GM19438 (cell line): Measurements from ENCODE around the gene PTCRA.
A peak's percentile ranks its signal among the peaks of the same experiment; 100 is the strongest.
"Not testable (repeated sequence)": the region's sequence is repeated elsewhere in the genome, so short reads cannot be mapped to it uniquely, and the experiment has no call there.

Source experiments
- ATAC-seq: cut with Tn5 transposase; IDR thresholded peaks from one replicate; pipeline ENCODE4 v1.9.1; 2021; ENCODE audit warnings: low read depth; ENCODE audit not compliant: unreplicated experiment

PTCRA gene

DNA sequence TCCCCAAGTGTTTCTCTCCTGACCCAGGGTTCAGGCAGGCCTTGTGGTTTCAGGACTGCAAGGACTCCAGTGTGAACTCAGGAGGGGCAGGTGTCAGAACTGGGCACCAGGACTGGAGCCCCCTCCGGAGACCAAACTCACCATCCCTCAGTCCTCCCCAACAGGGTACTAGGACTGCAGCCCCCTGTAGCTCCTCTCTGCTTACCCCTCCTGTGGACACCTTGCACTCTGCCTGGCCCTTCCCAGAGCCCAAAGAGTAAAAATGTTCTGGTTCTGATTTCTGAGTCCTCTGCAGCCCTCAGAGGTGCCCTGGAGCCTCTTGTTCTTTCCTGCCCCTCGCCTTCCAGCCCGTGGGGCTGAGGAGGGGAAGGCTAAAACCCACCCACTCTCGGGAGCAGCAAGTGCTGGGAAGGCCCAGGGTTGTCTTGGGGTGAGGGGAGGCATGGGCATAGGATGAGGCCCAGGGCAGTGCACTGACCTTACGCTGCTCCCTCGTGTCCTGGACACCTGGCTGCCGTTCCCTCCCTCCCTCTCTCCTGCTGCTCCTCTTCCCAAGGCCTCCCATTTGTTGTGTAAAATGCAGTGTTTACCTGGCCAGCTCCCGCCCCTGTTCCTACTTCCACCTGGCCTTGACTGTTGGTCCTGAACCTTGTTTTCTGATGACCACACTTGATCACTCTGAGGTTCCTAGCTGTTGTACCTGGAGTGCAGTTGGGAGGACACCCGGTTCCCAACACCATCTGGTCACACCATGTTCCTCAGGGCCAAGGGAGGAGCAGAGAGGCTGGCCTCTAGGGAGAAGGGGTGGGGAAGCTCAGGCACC is 23.3 kb downstream of the PTCRA start:
- no peak for ATAC-seq

GRCh38 chr6:42939810-42940167 is 23.9 kb downstream of the PTCRA start:
- ATAC-seq, result no peak

DNA sequence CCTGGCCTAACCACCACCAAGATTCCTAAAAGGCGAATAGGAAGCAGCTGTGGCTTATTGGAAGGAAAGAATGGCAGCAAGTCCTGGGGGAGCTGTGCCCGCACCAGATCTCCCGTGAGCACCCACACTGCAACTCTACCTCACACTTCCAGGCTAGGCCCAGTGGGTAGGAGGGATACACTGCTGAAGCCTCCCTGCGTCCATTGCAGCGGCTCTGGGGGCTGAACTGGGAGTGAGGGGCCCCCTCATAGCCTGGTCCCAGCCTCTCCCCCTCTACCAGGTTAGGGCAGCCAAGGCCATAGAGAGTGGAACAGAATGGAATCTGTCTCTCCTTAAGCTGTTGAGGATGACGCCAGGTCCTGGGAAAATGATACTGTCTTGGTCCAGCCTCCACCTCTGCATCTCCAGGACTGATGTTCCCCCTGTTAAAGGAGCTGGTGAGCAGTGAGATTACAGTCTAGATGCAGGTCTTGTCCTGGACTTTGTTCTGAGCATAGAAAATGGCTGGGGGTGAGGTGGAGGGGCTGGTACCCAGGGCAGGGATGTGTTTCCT is 24.7 kb downstream of the PTCRA start:
- ATAC-seq, result no peak

- ATAC-seq, result not testable (repeated sequence)
These were observed 25.5 kb downstream of the PTCRA start for GRCh38 chr6:42941356-42941755.

- no peak for ATAC-seq
These were observed 26.6 kb downstream of the PTCRA start for GRCh38 chr6:42942444-42942843.

DNA sequence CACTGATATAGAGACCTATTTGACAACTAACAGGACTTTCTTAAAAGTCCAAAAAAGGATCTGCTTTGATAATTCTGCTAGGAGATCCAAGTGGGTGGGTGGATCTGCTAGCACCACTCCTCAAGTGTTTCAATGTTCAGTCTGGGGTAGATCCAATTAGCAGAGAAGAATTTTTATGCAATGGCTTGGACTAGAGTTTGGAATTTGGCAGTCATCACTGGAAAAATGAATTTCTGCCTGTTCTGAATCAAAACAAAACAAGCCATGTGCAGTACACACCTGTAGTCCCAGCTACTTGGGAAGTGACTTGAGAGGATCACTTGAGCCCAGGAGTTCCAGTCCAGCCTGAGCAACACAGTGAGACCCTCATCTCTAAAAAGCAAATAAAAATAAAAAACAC is 32.1 kb downstream of the PTCRA start:
- ATAC-seq, result no peak

- ATAC-seq, result no peak
These were observed 36.5 kb downstream of the PTCRA start for GRCh38 chr6:42952389-42952788.

DNA sequence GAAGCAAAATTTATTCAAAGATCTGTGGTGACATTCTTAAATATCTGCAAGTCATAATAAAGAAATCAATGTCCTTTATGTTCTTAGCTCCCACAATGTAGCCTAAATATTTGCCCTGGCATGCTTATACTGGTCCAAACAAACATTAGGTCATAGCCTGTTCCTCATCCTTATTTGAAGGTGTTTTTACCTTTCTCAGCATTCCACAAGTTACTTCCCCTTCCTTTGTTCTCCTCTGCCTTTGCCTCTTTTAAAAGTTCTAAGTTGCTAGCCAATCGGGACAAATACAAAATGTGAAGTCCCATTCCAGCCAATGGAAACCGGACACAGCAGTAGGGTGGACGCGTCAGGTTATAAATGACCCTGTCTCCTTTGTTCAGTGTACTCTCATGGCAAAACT is 38.6 kb downstream of the PTCRA start:
- not testable (repeated sequence) for ATAC-seq

- ATAC-seq, result no peak
These were observed 42.3 kb downstream of the PTCRA start for GRCh38 chr6:42958125-42958524.

DNA sequence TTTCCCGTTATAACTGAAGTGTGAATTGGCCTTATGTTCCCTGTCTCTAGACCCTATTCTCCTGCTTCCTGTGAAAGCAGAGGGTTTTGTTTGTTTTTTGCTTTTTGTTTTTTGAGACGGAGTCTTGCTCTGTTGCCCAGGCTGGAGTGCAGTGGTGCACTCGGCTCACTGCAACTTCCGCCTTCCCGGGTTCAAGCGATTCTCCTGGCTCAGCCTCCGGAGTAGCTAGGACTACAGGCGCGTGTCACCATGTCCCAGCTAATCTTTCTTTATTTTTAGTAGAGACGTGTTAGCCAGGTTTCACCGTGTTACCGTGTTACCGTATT is 44.0 kb downstream of the PTCRA start:
- no peak for ATAC-seq

DNA sequence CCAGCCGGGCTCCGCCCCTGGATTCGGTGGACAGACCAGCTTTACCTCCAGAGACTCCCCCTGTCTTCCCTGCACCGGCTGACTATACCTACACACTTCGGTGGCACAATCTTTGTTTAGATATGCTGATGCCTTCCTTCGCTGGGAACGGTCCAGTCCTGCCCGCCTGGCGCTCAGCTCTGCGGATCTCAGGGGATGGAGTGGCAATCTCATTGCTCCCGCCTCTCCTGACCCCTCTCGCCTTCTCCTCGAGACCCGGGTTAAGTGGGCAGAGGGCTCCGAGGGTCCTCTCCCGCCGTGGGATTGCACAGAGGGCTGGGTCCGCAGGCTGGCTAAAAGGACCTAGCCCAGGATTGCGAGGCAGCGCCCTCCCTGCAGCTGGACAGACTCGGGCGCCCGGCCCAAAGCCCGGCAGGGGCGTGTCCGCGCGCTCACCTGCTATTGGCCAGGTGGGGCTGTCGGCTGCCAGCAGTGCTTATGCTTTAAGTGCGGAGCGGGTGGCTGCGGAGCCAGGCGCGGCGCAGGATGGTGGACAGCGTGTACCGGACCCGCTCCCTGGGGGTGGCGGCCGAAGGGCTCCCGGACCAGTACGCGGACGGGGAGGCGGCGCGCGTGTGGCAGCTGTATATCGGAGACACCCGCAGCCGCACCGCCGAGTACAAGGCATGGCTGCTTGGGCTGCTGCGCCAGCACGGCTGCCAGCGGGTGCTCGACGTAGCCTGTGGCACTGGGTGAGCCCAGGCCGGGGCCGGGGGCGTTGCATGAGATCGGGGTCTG is 44.6 kb downstream of the PTCRA start, which contains the start of gene GNMT:
GNMT (plus strand) TSS at position 512 of the 777 bp plus-strand sequence; CDS start at position 526, 14 bp downstream.
- ATAC-seq, result peak; percentile 71

GRCh38 chr6:42961020-42961470 is 45.2 kb downstream of the PTCRA start:
- ATAC-seq, result no peak

DNA sequence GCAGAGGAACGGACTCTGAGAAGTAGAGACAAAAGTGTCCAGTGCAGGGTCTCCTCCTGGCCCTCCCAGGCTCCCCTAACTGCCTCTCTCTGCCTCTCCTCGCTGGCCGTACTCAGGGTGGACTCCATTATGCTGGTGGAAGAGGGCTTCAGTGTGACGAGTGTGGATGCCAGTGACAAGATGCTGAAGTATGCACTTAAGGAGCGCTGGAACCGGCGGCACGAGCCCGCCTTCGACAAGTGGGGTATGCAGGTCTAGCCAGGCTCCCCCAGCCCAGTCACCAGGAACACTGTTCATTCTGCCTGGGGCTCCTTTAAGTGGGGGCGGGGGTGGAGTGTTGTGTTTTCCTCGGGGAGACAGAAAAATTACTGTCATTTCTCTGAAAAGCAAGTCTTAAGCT is 46.2 kb downstream of the PTCRA start:
- no peak for ATAC-seq

GRCh38 chr6:42962502-42963178 is 46.8 kb downstream of the PTCRA start:
- no peak for ATAC-seq

DNA sequence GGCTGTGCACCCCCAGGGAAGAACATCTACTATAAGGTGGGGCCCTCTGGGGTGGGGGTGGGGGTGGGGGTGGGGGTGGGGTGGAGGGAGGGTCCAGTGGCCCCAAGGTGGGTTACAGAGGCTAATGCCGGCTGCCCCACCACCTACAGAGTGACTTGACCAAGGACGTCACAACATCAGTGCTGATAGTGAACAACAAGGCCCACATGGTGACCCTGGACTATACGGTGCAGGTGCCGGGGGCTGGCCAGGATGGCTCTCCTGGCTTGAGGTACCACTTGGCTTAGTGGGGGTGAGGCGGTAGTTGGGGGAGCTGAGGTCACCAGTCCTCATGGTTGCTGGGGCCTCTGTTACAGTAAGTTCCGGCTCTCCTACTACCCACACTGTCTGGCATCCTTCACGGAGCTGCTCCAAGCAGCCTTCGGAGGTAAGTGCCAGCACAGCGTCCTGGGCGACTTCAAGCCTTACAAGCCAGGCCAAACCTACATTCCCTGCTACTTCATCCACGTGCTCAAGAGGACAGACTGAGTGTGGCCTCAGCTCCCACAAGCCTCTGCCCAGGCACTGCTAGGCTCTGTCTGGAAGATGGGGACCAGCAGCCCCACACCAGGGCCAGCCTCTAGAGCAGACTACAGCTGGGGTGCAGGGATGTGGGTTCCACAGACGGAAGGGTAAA is 47.5 kb downstream of the PTCRA start:
- ATAC-seq, result no peak

GRCh38 chr6:42963855-42964605 is 48.2 kb downstream of the PTCRA start:
- ATAC-seq, result no peak

DNA sequence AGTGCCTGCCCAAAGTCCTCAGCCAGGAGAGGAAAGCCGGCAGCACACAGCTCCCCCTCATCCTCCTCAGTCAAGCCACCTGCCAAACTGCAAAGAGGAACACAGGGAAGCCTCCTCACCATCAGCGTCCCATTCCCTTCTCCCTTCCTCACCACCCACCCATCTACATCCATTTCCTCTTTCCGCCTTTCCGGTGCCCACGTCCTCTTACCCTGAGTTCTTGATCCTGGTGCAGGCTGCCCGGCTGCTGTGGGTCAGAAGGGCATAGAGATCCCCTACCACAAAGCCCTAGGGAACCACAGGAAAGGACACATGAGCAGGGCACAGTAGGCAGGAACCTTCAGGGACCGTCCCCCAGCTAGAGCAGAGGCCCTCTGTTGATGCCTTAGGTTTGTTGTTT is 50.7 kb downstream of the PTCRA start:
- no peak for ATAC-seq

GRCh38 chr6:42967228-42967627 is 51.4 kb downstream of the PTCRA start:
- no peak for ATAC-seq

DNA sequence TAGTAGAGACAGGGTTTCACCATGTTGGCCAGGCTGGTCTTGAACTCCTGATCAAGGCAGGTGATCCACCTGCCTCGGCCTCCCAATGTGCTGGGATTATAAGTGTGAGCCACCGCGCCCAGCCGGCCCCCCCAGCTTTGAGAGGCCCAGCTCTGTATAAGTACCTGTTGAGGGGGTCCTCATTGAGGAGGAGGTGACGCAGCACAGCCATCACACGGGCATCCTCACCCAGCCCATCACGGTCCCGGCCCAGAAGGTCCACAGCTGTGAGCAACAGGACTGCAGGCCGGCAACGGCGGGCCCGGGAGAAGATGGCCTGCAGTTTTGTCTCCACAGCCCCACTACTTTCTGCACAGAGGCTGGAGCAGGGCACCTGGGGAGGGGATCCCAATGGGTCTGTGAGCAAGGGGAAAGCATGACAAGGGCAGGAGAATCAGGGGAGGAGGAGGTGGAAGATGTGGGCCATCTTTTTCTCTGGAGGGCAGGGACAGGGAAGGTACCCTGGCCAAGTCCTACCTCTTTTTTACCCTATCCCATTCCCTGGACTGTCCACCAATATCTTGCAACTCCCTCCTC is 52.4 kb downstream of the PTCRA start:
- no peak for ATAC-seq
